Ishikawa (cell line): ENCODE data around the gene USP33.

Source experiments
- CEBPB ChIP-seq: IDR thresholded peaks from 2 replicates; pipeline ENCODE4 v1.6.1; 2012
- CREB1 ChIP-seq: IDR thresholded peaks from 2 replicates; pipeline ENCODE4 v1.6.1; 2012; ENCODE audit warnings: low read depth
- EGR1 ChIP-seq: IDR thresholded peaks from 2 replicates; pipeline ENCODE4 v1.6.1; 2012
- EP300 ChIP-seq: IDR thresholded peaks from 2 replicates; pipeline ENCODE4 v1.6.1; 2012; ENCODE audit warnings: borderline replicate concordance
- FOXM1 ChIP-seq: IDR thresholded peaks from 2 replicates; pipeline ENCODE4 v1.6.1; 2012; ENCODE audit warnings: low read depth, borderline replicate concordance
- MAX ChIP-seq: IDR thresholded peaks from 2 replicates; pipeline ENCODE4 v1.6.1; 2012
- NFIC ChIP-seq: IDR thresholded peaks from 2 replicates; pipeline ENCODE4 v1.6.1; 2012
- RAD21 ChIP-seq: IDR thresholded peaks from 2 replicates; pipeline ENCODE4 v1.6.1; 2012; ENCODE audit warnings: low read depth
- TAF1 ChIP-seq: IDR thresholded peaks from 2 replicates; pipeline ENCODE4 v1.6.1; 2012; ENCODE audit warnings: low read depth, mild to moderate bottlenecking
- TCF12 ChIP-seq: IDR thresholded peaks from 2 replicates; pipeline ENCODE4 v1.6.1; 2012; ENCODE audit warnings: low read depth
- TEAD4 ChIP-seq: IDR thresholded peaks from 2 replicates; pipeline ENCODE4 v1.6.1; 2012
- USF1 ChIP-seq: IDR thresholded peaks from 2 replicates; pipeline ENCODE4 v1.6.1; 2012
- YY1 ChIP-seq: IDR thresholded peaks from 2 replicates; pipeline ENCODE4 v1.6.1; 2012; ENCODE audit warnings: low read depth
- ZBTB7A ChIP-seq: IDR thresholded peaks from 2 replicates; pipeline ENCODE4 v1.6.1; 2012; ENCODE audit warnings: low read depth
- TF ChIP-seq, protein P1 (sequence below): IDR thresholded peaks from 2 replicates; pipeline ENCODE4 v1.6.1; 2012; ENCODE audit warnings: low read depth, mild to moderate bottlenecking

The USP33 gene

DNA sequence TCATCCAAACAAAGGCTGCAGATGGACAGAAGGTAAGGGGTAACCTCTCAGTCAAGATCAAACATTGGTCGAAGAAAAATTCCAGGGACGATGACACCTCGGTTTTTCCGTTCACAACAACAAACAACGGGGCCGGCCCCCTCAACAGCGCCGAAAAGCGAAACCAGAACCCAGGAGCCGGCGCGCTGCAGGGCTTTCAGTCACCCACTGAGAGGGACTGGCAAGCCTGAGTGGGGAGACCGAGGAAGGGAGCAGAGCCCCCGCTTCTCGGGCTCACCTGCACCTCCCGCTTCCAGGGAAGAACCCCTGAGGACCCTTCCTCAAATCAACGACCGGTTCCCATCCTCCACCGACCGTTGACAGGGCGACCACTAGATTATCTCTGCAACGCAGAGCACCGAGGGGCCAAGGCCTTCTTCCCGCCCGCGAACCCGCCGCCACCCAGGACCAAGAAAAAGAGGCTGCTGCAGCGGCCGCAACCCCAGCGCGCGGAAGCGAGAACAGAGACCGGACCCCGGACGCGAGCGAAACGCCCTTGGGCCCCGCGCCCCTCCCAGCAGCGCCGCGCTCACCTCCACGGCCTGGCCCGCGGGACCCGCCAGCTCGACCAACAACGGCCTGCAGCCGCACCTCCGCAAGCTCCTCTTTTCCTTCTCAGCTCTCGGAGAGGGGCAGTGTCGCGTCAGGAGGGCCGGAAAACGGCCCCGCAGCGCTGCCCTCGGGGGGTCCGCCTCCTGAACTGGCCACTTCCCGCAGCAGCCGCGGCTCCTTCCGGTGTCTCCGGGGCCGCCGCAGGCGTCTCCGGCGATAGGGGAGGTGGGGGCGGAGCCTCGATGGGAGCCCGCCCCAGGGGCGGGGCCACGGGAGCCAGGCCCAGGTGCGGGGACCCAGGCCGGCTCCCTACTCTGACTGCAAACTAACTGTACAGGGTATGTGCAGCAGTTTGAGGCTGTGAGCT lies at the start of gene USP33:
TSS of gene USP33 (minus strand) at position 782 of the 958 bp plus-strand sequence. CDS start 18,155 bp downstream, outside the sequence.
- TF ChIP-seq CEBPB = no peak
- peak; percentile 8; the same call in 1 of the 2 replicates for TF ChIP-seq USF1
- TF ChIP-seq EGR1 = no peak
- TF ChIP-seq YY1 = no peak
- no peak for TF ChIP-seq NFIC
- no peak for TF ChIP-seq FOXM1
- no peak; the same call in 1 of the 2 replicates for TF ChIP-seq CREB1
- TF ChIP-seq EP300 = peak; percentile 14; the same call in 1 of the 2 replicates
- TF ChIP-seq, protein P1, sequence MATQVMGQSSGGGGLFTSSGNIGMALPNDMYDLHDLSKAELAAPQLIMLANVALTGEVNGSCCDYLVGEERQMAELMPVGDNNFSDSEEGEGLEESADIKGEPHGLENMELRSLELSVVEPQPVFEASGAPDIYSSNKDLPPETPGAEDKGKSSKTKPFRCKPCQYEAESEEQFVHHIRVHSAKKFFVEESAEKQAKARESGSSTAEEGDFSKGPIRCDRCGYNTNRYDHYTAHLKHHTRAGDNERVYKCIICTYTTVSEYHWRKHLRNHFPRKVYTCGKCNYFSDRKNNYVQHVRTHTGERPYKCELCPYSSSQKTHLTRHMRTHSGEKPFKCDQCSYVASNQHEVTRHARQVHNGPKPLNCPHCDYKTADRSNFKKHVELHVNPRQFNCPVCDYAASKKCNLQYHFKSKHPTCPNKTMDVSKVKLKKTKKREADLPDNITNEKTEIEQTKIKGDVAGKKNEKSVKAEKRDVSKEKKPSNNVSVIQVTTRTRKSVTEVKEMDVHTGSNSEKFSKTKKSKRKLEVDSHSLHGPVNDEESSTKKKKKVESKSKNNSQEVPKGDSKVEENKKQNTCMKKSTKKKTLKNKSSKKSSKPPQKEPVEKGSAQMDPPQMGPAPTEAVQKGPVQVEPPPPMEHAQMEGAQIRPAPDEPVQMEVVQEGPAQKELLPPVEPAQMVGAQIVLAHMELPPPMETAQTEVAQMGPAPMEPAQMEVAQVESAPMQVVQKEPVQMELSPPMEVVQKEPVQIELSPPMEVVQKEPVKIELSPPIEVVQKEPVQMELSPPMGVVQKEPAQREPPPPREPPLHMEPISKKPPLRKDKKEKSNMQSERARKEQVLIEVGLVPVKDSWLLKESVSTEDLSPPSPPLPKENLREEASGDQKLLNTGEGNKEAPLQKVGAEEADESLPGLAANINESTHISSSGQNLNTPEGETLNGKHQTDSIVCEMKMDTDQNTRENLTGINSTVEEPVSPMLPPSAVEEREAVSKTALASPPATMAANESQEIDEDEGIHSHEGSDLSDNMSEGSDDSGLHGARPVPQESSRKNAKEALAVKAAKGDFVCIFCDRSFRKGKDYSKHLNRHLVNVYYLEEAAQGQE = no peak
- no peak for TF ChIP-seq TEAD4
- no peak; the same call in 1 of the 2 replicates for TF ChIP-seq MAX
- TF ChIP-seq TCF12 = peak; percentile 54; the same call in 1 of the 2 replicates
- no peak for TF ChIP-seq RAD21
- peak; percentile 83; the same call in 1 of the 2 replicates for TF ChIP-seq ZBTB7A
- peak; percentile 76 for TF ChIP-seq TAF1

DNA sequence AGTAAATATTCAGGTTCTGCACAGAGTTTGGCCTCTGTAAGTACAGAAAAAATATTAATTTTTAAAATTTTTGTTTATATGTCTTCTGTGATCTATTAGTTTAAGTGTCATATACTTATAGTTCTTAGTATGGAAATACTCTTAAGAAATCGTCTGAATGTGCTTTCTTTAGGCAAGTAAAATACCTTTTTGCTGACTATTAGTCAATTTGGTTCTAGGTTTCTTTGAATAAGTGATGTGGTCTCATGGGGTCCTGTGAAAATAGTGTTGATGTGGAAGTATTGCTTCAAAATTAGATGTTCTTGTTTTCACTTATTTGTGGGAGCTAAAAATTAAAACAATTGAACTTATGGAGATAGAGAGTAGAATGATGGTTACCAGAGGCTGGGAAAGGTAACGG lies 43.7 kb upstream of the USP33 start:
- TF ChIP-seq, protein P1 = no peak
- TF ChIP-seq FOXM1 (no peak), CEBPB (no peak), TEAD4 (no peak), YY1 (no peak), EP300 (no peak), NFIC (no peak), RAD21 (no peak), USF1 (no peak)

DNA sequence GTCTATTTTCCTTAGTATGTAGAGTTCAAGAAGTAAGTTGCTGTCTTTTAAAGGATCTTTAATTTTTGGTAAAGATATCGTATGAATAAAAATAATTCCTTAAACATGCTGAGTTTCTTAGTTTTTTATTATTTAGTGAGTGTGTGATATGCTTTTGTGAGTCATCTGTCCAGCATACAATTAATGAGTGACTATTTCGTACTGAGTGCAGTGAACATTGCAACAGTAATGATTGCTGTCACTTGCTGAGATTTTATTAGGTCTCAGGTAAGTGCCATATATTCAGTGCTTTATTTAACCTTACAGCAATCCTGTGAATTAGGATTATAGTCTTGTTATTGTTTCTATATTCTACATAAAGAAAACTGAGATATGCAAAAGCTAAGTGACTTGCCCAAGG lies 42.4 kb upstream of the USP33 start:
- TF ChIP-seq TCF12 (no peak), FOXM1 (no peak), TEAD4 (no peak), RAD21 (no peak), CREB1 (no peak), NFIC (no peak), CEBPB (no peak), TAF1 (no peak), MAX (no peak), YY1 (no peak), ZBTB7A (no peak)
- TF ChIP-seq, protein P1 = no peak

GRCh38 chr1:77797991-77798390 lies 38.3 kb upstream of the USP33 start:
- TF ChIP-seq CEBPB (no peak), CREB1 (no peak)
